Activated CD8-positive, alpha-beta memory T cell treated with anti-CD3 and anti-CD28 coated beads, Interleukin-2, amount 10 ng/mL, durations not matched to agents 7 days and 5 days (primary cell): Measurements from ENCODE around the gene MAP6. TPM values are rescaled to one million over a fixed set of nuclear protein-coding genes. Genes with fewer than 3 reads are reported as not detected.
"Not testable (repeated sequence)": the region's sequence is repeated elsewhere in the genome, so short reads cannot be mapped to it uniquely, and the experiment has no call there.

Experiments used
- ATAC-seq: fragments of 150-1000 bp; cut with Tn5 transposase; one replicate; pipeline ENCODE4 v1.10.0; 2021; ENCODE audit warnings: moderate library complexity
- CTCF ChIA-PET: fragments of 350-600 bp; sonication (Branson Sonifier 250); formaldehyde crosslinking; loops from one replicate; lab custom pipeline; 2021; ENCODE audit warnings: antibody characterized with exemption; lab: Charles Lee
- DNase-seq: peaks from one replicate; pipeline ENCODE4 v3.0.0-alpha.2; 2020
- H3K27ac Mint-ChIP-seq: one replicate; pipeline ENCODE4 v1.8.0; 2021; ENCODE audit warnings: mild to moderate bottlenecking, mixed read lengths
- H3K27me3 Mint-ChIP-seq: one replicate; pipeline ENCODE4 v1.8.0; 2021; ENCODE audit warnings: mixed read lengths
- H3K36me3 Mint-ChIP-seq: one replicate; pipeline ENCODE4 v1.8.0; 2021; ENCODE audit warnings: mild to moderate bottlenecking, mixed read lengths
- H3K4me1 Mint-ChIP-seq: one replicate; pipeline ENCODE4 v1.8.0; 2021; ENCODE audit warnings: mixed read lengths
- H3K4me3 Mint-ChIP-seq: one replicate; pipeline ENCODE4 v1.8.0; 2021; ENCODE audit warnings: mild to moderate bottlenecking, moderate library complexity, mixed read lengths
- H3K9me3 Mint-ChIP-seq: one replicate; pipeline ENCODE4 v1.8.0; 2022; ENCODE audit warnings: low read depth, mixed read lengths
- total RNA-seq, 2 experiments: library from RNA; stranded (reverse); gene quantifications; one replicate each; pipeline ENCODE4 v1.2.3, GENCODE V29; 2021

MAP6 gene
- total RNA-seq, 2 experiments from 2014 or later: 0.30 to 0.70 TPM

DNA sequence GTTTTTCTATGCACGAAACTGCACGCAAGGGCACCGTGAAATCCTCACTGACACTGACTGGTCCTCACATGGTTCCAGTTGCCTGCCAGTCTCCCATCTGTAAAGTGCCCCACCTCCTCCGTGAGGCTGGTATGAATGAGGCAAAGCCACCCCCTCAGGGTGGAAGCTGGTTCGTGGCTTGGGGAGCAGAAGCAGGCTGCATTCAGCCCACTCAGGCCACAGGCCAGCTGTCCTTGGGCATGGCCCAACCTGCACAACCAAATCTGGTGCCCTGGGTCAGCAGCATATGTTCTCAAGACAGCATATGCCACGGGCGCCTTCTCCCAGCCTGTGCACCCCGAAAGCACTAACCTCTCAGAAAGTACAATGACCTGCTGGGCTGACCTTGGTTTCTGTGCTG is 77.5 kb downstream of the MAP6 start:
- ATAC-seq: no peak
- H3K4me1 Mint-ChIP-seq: peaks cover 6% of the 10 kb centered on the region
- CTCF ChIA-PET: interaction anchor here (0.6 to 2.2 kb wide), 7 partner anchors 7 to 561 kb away, joined by 3 to 6 read pairs (median 3); no protein-coding TSS in a partner anchor
- no peak overlapping the region for H3K4me3 Mint-ChIP-seq
- DNase-seq: no peak
- peaks cover 7% of the 10 kb centered on the region for H3K27me3 Mint-ChIP-seq
- H3K9me3 Mint-ChIP-seq: no peaks in the 10 kb centered on the region
- no peaks in the 10 kb centered on the region for H3K36me3 Mint-ChIP-seq
- no peak overlapping the region for H3K27ac Mint-ChIP-seq

DNA sequence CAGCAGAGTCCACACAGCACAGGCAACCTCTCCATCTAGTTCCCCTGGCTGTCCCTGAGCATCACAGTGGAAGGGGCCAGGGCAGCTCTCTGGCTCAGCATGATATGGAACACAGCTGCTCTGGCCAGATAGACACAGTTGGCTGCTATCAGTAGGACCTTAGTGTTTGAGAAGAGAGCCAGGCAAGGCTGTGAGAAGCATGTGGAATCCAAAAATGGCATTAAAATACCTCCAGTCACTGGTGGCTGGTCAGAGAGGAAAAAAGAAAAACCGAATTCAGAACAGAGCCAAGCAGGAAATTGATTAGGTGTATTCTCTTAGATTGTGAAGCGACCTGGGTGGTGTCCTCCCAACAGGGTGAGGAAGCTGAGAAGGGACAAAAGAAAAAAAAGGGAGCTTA is 78.9 kb downstream of the MAP6 start:
- CTCF ChIA-PET: interaction anchor here (1.6 to 1.7 kb wide), 2 partner anchors 44 to 314 kb away, joined by 3 read pairs; no protein-coding TSS in a partner anchor
- Mint-ChIP-seq H3K27ac (no peak overlapping the region), H3K4me3 (no peak overlapping the region), H3K36me3 (no peaks in the 10 kb centered on the region), H3K27me3 (peaks cover 7% of the 10 kb centered on the region), H3K4me1 (peaks cover 6% of the 10 kb centered on the region), H3K9me3 (no peaks in the 10 kb centered on the region)
- ATAC-seq (no peak), DNase-seq (no peak)

DNA sequence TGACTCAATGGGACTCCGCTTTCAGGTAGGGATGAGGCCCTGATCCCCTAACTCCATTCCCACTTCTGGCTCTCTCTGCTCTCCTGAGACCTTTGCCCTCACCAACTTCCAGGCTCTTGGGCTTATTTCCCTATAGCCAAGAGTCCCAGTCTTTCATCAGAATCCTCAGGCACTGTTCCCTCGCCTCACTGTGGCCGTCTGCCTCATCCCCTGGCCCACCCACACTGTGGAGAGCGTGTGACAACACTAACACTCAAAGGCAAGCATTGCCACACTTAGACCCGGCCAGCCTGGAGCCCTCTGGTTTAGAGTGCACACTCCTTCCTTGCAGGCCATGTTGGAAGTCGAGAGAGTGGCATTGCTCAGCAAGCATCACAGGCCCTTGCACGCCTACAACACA is 79.8 kb downstream of the MAP6 start:
- Mint-ChIP-seq H3K9me3 (no peaks in the 10 kb centered on the region), H3K36me3 (no peaks in the 10 kb centered on the region), H3K4me3 (no peak overlapping the region), H3K27ac (no peak overlapping the region), H3K27me3 (peaks cover 9% of the 10 kb centered on the region), H3K4me1 (peaks cover 6% of the 10 kb centered on the region)
- DNase-seq: no peak
- ATAC-seq: no peak
- CTCF ChIA-PET: interaction anchor here (0.8 kb wide), 1 partner anchor 20 kb away, joined by 3 read pairs; no protein-coding TSS in a partner anchor

DNA sequence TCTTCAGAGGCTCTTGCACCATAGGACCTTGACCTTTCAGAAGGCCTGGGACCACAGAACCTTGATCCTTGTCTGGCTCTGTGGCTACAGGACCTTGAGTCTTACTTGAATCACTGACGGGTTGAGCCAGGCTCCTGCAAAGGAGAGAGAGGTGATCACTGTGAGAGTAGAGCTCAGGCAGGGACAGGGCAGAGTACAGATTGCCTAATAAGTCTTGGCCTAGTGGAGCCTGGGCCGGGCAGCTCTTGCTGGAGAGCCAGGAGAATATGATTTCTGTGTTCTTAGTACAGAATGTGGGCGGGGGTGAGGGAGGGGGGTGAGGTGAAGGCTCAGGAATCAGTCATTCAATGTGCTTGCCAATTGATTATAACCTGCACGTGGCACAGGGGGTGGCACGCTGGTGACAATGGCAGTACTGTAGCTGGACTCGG is 80.8 kb downstream of the MAP6 start:
- Mint-ChIP-seq H3K36me3 (no peaks in the 10 kb centered on the region), H3K4me1 (peaks cover 8% of the 10 kb centered on the region), H3K9me3 (no peaks in the 10 kb centered on the region), H3K27me3 (peaks cover 9% of the 10 kb centered on the region), H3K4me3 (no peak overlapping the region), H3K27ac (no peak overlapping the region)
- ATAC-seq: no peak
- DNase-seq: no peak
- CTCF ChIA-PET: interaction anchor here (0.8 to 1.1 kb wide), 3 partner anchors 10 to 39 kb away, joined by 3 read pairs; no protein-coding TSS in a partner anchor

DNA sequence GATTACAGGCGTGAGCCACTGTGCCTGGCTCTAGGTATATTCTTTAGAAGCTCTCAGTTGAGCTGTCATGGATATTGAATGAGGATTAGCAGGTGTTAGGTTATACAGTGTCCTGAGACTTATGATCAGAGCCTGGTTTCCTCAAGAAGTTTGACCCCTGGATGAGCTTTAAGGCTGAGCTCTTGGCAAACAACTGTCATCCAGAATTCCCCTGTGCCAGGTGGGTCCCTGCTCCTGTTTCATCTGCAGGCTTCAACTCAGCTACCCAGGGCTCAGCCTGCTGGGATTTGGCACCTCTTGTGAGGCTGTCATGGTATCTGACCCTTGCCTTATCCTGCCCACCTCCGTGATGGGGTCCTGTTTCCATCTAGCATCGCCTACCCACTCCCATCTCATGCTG is 82.4 kb downstream of the MAP6 start:
- CTCF ChIA-PET: interaction anchor here (0.7 kb wide), 1 partner anchor 10 kb away, joined by 3 read pairs; no protein-coding TSS in a partner anchor
- no peak for ATAC-seq
- Mint-ChIP-seq H3K4me1 (peaks cover 15% of the 10 kb centered on the region), H3K36me3 (no peaks in the 10 kb centered on the region), H3K4me3 (no peak overlapping the region), H3K9me3 (no peaks in the 10 kb centered on the region), H3K27ac (no peak overlapping the region), H3K27me3 (peaks cover 2% of the 10 kb centered on the region)
- DNase-seq: no peak

DNA sequence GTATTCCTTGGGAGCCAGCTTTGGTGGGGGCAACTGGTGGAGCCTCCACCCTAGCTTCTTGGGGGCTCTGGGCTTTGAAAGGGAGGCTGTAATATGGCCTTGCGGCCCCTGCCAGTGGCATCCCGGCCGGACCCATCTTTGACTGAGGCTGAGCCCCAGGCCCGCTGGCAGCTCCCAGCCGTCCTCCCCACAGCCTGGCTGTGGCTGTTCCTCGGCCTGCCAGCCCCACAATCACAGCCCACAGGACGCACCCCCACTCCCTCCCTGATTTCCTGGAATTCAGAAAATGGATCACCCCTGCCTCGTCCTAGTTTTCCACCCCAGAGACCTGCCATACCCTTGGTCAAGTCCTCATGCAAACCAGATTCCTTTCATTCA is 83.6 kb downstream of the MAP6 start:
- no peak for ATAC-seq
- Mint-ChIP-seq H3K4me1 (peaks cover 19% of the 10 kb centered on the region), H3K27ac (no peak overlapping the region), H3K27me3 (peaks cover 2% of the 10 kb centered on the region), H3K36me3 (no peaks in the 10 kb centered on the region), H3K4me3 (no peak overlapping the region), H3K9me3 (no peaks in the 10 kb centered on the region)
- no peak for DNase-seq
- CTCF ChIA-PET: interaction anchor here (0.7 to 1.0 kb wide), 2 partner anchors 9 to 12 kb away, joined by 3 to 4 read pairs; no protein-coding TSS in a partner anchor

DNA sequence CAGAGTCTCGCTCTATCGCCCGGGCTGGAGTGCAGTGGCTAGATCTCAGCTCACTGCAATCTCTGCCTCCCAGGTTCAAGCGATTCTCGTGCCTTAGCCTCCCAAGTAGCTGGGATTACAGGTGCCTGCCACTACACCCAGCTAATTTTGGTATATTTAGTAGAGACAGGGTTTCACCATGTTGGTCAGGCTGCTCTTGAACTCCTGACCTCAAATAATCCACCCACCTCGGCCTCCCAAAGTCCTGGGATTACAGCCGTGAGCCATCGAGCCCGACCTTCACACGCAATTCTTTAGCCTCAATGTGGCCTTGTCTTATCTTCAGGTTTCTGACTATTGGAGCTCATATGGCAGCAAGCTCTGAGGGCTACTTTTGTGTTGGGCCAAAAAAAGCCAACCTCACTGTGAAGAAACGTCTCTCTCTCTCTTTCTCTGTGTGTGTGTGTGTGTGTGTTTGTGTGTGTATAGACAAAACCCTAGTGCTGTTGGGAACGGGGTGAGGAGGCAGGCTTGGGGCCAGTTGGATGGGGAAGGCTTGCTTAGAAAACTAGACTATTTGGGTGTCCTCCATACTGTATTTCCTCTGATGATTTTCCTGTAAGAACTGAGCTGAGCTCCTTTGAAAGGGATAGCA is 84.1 kb downstream of the MAP6 start:
- DNase-seq, H3K9me3 Mint-ChIP-seq, ATAC-seq, H3K27me3 Mint-ChIP-seq, H3K36me3 Mint-ChIP-seq: not testable (repeated sequence)
- Mint-ChIP-seq H3K27ac (peak overlapping the region; percentile 4), H3K4me3 (peak overlapping the region; percentile 61), H3K4me1 (peaks cover 22% of the 10 kb centered on the region)
- CTCF ChIA-PET: interaction anchor here (0.7 to 1.0 kb wide), 2 partner anchors 8 to 13 kb away, joined by 3 to 4 read pairs; no protein-coding TSS in a partner anchor

DNA sequence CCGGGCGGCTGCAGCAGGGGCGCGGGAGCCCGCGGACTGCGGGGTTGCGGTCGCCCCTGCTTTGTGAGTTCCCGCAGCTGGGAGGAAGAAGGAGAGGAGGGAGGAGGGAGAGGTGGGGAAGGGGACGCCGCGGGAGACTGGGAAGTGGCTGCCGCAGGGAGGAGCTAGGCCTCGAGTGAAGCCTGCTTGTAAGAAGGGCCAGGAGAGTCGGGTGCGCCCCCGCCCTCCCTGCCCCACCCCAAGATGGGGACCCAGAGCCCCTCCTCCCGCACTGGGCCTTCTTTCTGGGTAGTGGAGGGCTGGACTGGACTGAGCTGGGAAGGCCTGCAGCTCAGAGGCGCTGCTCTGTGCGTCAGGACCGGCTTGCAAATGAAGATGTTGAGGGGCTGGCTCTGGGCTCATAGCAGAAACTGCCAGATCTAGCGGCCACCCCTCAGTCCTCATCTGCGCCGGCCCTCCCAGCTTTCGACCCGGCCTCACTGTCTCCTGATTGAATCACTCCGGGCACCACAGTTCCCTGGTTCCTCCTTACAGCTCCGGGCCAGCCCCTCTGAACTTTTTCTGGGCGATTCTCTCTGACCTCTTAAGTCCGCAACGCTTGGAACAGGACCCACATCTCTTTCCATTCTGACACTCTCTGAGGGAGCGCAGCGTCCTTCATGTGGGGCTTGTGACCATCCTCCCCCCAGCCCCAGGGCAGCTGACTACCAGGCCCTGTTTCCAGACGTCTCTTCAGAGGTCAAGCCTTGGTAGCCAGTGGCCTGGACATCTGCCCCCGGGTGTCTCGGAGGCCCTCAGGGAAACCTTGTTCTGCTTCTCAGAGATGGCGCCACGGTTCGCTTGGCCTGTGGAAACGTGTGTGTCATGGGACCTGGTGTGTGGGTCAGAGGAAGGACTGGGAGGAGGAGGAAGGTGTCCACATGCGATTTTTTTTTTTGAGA is 84.8 kb downstream of the MAP6 start:
- H3K27ac Mint-ChIP-seq: peak overlapping the region; percentile 54
- CTCF ChIA-PET: interaction anchor here (0.7 to 1.3 kb wide), 4 partner anchors 8 to 140 kb away, joined by 3 to 5 read pairs (median 4); partner anchors contain the start of gene MAP6
- H3K36me3 Mint-ChIP-seq: no peaks in the 10 kb centered on the region
- no peak for DNase-seq
- H3K27me3 Mint-ChIP-seq: peaks cover 8% of the 10 kb centered on the region
- no peak for ATAC-seq
- H3K9me3 Mint-ChIP-seq: no peaks in the 10 kb centered on the region
- peak overlapping the region; percentile 61 for H3K4me3 Mint-ChIP-seq
- H3K4me1 Mint-ChIP-seq: peaks cover 27% of the 10 kb centered on the region

DNA sequence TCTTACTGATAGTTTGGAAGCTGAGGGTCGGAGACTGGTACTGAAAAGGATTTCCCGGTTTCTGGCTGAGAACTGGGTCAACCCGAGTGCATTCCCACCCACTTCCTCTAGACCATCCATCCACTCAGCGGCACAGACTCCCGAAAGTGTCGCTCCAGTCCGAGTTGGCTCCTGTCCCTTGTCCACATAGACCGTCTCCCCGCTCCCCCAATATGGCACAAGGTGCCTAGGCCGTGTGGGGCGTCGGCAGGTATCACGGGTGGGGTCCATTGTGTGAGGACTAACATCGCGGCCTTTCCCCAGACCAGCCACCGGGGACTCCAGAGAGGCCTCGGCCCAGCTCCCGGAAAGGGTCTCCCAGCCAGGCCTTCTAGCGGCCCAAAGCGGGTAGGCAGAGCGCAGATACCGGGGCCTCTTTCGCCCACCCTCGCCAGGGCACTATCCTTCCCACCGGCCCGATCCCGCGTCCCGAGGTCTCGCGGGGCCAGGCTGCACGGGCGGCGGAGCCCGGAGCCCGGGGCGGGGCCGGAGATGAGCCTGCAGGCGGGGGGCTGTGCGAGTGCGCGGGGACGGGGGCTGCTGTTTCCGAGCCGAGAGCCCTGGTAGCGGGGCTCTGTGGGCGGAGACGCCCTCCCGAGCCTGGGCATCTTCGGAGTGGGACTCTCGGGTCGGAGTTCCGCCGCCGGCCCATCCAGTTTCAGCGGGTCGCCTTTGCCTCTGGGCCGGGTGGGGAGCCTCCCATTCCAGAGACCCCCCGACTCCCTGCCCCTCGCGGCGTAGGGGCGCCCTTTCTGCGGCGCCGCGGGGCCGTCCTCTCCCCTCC is 85.7 kb downstream of the MAP6 start:
- no peaks in the 10 kb centered on the region for H3K36me3 Mint-ChIP-seq
- peak; percentile 79 for DNase-seq
- peak; percentile 99 for ATAC-seq
- H3K27ac Mint-ChIP-seq: peak overlapping the region; percentile 84
- CTCF ChIA-PET: interaction anchor here (0.7 to 1.3 kb wide), 3 partner anchors 9 to 139 kb away, joined by 3 to 5 read pairs (median 3); partner anchors contain the start of gene MAP6
- peaks cover 27% of the 10 kb centered on the region for H3K4me1 Mint-ChIP-seq
- H3K4me3 Mint-ChIP-seq: peak overlapping the region; percentile 78
- no peaks in the 10 kb centered on the region for H3K9me3 Mint-ChIP-seq
- peaks cover 10% of the 10 kb centered on the region for H3K27me3 Mint-ChIP-seq

DNA sequence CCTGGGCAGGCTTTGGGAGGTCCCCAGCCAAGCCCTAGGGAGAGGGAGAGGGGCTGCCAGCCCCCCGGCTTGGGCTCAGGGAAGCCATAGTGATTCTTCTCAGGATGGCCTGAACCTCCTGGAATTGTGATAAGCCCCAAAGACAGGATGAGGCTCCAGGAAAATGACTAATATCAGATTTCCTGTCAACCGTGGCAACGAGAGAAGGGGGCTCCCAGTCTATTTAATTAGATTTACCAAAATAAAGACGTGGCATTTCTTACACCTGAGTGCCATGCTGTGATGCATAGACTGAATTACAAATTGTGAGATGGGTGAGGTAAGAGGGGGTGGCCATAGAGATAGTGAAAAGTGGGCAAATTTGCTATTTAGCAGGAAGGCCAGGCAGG is 86.3 kb downstream of the MAP6 start:
- ATAC-seq (peak; percentile 4), DNase-seq (no peak)
- CTCF ChIA-PET: interaction anchor here (1.2 to 1.3 kb wide), 2 partner anchors 16 to 138 kb away, joined by 4 to 5 read pairs; no protein-coding TSS in a partner anchor
- H3K4me3 Mint-ChIP-seq: peak overlapping the region; percentile 78
- peaks cover 27% of the 10 kb centered on the region for H3K4me1 Mint-ChIP-seq
- H3K36me3 Mint-ChIP-seq: no peaks in the 10 kb centered on the region
- H3K9me3 Mint-ChIP-seq: no peaks in the 10 kb centered on the region
- H3K27me3 Mint-ChIP-seq: peaks cover 10% of the 10 kb centered on the region
- H3K27ac Mint-ChIP-seq: peak overlapping the region; percentile 84

DNA sequence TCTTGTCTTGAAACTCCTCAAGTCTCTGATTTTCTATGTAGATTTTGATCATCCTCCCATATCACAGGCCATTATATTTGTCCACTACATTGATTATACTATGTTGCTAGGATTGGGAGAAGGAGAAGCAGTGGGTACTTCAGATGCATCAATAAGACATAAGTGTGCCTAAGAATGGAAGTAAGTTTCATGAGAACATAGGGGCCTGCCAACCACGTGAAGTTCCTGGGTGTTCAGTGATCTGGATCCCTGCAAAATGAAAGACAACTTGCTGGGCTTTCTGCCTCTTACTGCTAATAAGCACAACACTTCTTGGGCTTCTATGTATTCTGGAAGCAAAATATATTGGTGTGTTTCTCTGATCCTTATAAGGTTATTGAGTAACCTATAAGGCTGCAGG is 89.0 kb downstream of the MAP6 start:
- ATAC-seq (no peak), DNase-seq (no peak)
- Mint-ChIP-seq H3K36me3 (no peaks in the 10 kb centered on the region), H3K4me1 (peaks cover 30% of the 10 kb centered on the region), H3K9me3 (no peaks in the 10 kb centered on the region), H3K27me3 (peaks cover 10% of the 10 kb centered on the region), H3K4me3 (no peak overlapping the region), H3K27ac (no peak overlapping the region)
- CTCF ChIA-PET: no interaction called here

DNA sequence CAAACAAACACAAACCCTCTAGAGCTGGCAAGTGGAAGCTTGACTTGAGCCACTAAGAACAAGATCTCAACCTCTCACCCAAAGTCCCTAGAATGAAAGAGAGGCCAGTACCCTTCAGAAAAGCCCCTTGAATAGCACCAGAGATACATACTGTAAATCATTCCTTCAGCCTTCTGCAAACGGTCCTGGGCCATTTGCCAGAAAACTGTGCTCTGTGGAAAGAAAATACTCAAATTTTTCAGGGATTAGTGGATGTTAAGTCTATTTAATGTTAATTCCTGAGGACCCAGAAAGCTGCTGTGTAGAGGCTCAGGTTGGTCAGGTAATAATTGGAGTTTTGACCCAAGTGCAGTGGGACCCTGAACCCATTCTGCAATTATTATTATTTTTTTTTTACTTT is 89.9 kb downstream of the MAP6 start:
- Mint-ChIP-seq H3K4me1 (peaks cover 30% of the 10 kb centered on the region), H3K27me3 (peaks cover 7% of the 10 kb centered on the region), H3K27ac (no peak overlapping the region), H3K4me3 (no peak overlapping the region), H3K9me3 (no peaks in the 10 kb centered on the region), H3K36me3 (no peaks in the 10 kb centered on the region)
- ATAC-seq (no peak), DNase-seq (no peak)
- CTCF ChIA-PET: interaction anchor here (5.4 kb wide), 1 partner anchor 13 kb away, joined by 40 read pairs; no protein-coding TSS in a partner anchor
